GM18502 (cell line): ENCODE measurements around the gene CPEB1.
A peak's percentile ranks its signal among the peaks of the same experiment; 100 is the strongest.
"Not testable (repeated sequence)": the region's sequence is repeated elsewhere in the genome, so short reads cannot be mapped to it uniquely, and the experiment has no call there.

Experiments
- ATAC-seq: cut with Tn5 transposase; IDR thresholded peaks from one replicate; pipeline ENCODE4 v1.9.1; 2021; ENCODE audit warnings: mild to moderate bottlenecking; ENCODE audit not compliant: unreplicated experiment, poor library complexity

The CPEB1 gene

GRCh38 chr15:82532383-82532990 lies 114.7 kb downstream of the CPEB1 start:
- ATAC-seq = no peak

DNA sequence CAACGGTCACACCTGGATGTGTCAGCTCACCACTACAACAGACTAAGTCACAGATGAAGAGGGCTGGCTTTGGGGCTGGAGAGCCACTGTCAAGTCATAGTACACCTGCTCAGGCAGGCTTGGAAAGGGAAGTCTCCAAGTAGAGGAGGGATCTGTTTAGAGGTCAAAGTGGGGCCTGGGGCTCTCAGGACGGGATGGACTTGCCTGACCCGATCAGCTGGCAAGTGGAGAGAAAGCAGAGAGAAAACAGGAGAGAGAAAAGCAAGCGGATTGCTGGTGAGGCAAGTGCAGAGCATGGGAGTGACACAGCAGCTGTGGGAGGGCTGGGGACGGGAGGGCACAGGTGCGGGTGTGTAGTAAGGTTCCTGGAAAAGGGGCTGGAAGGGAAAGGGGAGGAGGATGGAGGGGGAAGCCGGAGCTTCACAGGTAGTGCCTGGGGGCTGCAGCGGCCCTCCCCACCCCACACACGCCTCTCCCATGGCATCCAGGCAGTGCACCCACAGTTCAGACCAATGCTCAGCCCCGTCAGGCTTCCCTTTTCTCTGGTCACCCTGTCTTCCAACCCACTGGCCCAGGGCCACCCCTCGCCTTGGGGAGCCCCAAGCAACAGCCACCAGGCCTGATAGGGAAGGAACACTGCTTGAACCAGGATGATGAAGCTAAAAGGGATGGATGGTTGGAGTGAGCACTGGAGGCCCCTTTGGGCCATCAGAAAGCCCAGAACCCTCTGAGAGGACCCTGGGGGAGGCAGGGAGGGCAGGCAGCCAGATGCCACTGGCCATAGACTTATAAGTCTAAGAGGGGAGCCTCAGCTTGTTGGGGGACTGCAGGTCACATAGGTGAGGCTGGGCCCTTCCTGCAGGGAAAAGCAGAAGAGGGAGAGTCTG lies 115.4 kb downstream of the CPEB1 start:
- no peak for ATAC-seq

DNA sequence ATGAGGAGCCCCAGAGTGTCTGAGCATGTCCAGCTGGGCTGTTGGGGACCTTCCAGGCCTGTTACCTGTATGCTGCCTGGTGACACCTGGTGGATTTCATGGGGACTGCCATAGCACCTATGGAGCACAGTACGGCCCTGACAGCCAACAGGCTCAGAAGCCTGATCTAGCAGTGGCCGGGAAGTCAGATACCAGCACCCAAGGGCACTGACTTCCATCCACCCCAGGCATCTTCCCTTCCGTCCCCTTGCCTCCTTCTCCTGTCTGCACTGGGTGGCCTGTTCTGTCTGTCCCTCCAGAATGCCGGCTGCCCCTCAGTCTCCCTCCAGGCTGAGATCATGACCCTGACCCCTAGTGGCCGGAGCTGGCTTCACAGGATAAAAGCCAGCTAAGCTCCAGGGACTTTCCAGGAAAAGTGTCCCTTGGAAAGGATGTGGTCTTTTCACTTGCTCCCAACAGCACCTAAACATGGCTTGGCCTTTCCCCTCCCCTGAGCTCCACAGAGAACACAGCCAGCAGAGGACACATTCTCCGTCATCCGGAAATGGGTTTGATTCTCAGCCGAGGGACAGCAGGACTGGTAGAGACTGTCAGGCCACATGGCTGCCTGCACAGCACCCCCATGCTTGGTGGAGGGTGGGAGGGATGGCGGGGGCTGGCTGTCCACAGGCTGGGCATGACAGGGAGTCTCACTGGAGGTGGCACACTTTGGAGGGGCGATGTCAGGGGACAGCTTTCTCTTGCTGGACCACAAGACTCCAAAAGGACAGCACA lies 116.4 kb downstream of the CPEB1 start:
- ATAC-seq = peak; percentile 88

- ATAC-seq = no peak
Observed at GRCh38 chr15:82530006-82530405, 117.2 kb downstream of the CPEB1 start.

DNA sequence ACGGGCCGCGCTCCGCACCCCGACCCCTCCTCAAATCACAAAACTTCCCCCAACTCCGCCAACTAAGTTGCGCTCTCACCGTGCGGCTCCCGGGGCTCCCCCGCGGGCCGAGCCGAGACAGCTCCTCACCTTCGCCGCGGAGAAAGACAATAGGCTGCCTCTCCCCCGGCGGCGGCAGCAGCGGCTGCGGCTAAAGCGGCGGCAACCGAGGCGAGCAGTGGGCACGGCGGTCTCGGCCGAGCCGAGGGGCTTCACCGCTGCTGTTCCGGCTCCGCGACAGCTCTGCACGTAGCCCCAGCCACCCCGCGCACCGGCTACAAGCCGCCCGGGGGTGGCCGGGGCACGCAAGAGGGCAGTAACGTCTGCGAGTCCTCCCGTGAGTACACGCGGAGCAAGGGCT lies 133.6 kb downstream of the CPEB1 start:
- not testable (repeated sequence) for ATAC-seq

GRCh38 chr15:82507693-82508092 lies 139.5 kb downstream of the CPEB1 start:
- ATAC-seq = not testable (repeated sequence)

DNA sequence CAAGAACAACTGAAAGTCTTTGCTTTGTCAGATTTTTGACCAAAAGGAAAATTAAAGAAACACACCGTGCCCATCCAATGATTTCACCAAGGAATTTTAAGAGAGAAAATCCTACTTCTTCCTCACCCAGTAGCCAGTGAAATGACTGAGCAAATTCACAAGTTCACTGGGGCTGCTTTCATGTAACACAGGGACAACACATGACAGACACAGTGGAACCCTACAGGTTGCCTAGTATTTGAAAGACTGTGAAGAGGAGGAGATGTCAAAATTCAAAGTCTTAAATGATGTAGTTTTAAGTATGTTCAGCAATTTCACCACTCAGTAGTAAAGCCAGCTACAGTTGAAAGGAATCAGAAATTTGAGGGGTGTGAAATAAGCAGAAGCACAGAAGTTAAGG lies 140.1 kb downstream of the CPEB1 start:
- not testable (repeated sequence) for ATAC-seq

DNA sequence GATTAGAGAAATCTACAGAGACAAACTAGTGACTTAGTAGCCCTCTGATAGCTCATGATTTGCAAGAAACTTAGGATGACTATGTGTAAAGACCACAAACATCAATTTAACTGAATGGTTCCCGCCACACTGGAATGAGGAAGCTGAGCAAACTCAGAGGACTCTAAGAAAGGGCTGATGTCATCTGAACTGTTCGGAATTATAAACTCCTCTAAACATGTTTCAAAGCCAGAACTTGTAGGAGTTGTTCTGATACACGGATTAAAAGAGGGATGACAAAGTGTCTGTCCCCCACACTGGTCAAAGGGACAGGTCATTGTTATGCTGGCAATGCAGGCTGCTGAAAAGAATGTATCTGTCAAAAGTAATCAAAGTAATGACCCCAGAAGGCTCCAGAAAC lies 141.3 kb downstream of the CPEB1 start:
- ATAC-seq = not testable (repeated sequence)

- ATAC-seq = not testable (repeated sequence)
Observed at GRCh38 chr15:82504074-82504473, 143.1 kb downstream of the CPEB1 start.

DNA sequence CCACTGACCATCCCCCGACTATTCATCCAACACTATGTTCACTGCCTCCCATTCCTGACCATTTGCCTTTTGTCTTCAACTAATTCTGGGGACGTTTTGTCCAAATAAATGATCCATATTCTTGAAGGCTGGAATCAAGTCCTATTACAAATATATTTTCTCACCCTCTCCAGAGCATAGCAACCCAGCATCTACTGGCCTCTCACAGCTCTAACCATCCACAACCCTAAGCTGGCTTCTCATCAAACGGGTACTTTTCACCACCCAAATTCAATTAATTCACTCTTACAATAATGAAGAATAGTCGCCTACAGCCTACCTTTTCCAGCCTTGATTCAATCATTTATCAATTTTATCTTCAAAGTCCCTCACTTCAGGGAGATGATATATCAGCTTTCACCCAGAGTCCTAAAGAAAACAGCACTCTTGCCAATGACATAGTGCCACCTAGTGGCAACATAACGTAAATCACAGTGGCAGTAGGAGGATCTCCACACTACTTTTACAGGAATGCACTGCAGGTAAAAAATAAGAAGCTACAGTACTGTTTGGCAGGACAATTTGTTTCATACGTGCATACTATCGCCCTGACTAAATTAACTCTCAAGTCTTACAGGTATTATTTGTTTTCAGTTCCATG lies 144.3 kb downstream of the CPEB1 start:
- not testable (repeated sequence) for ATAC-seq

DNA sequence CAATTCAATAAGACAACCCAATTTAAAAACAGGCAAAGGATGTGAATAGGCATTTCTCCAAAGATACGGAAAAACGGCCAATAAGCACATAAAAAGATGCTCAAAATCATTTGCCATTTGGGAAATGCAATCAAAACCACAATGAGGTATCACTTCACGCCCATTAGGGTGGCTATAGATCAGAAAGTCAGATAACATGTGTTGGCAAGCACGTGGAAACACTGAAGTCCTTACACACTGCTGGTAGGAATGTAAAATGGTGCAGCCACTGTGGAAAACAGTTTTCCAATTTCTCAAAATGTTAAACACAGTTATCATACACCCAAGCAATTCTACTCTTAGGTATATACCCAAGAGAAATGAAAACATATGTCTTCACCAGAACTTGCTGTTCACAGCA lies 146.4 kb downstream of the CPEB1 start:
- ATAC-seq = not testable (repeated sequence)

DNA sequence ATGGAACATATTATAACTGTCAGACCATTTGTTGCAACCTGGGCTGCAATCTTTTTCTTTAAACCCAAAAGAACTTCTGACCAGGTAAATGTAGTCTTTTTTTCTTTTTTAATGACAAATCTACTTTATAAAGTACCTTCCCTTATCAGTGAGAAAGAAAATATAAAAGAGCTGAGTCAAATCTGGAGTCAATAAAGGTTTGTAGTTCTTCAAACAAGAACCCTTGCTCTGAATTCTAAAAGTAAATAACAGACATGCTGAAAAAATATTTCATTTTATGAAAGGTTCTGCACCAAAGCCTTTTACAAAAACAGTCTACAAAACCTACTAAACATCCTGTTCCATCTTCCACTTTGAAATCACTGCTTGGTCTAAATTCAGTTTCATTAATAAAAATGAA lies 149.2 kb downstream of the CPEB1 start:
- ATAC-seq = not testable (repeated sequence)
